HEK293 (cell line): ENCODE measurements around the gene WDR7.

Experiments
- BCL11A ChIP-seq: fragments of 450-650 bp; formaldehyde crosslinking; IDR thresholded peaks from 2 replicates; pipeline ENCODE4 v1.5.1; 2016; ENCODE audit warnings: low read depth, missing biosample characterization, missing genetic modification characterization
- KLF9 ChIP-seq: fragments of 450-650 bp; formaldehyde crosslinking; IDR thresholded peaks from 2 replicates; pipeline ENCODE4 v1.5.1; 2016; ENCODE audit warnings: missing biosample characterization, missing genetic modification characterization, low read depth
- MEIS1 ChIP-seq: sonication (generic); formaldehyde crosslinking; IDR thresholded peaks from 2 replicates; pipeline ENCODE4 v1.8.1; 2022; ENCODE audit warnings: missing genetic modification reagents, mild to moderate bottlenecking, borderline replicate concordance
- SCRT1 ChIP-seq: fragments of 450-650 bp; formaldehyde crosslinking; IDR thresholded peaks from 2 replicates; pipeline ENCODE4 v1.5.1; 2016; ENCODE audit warnings: missing biosample characterization, missing genetic modification characterization, borderline replicate concordance
- SP3 ChIP-seq: fragments of 450-650 bp; formaldehyde crosslinking; IDR thresholded peaks from 2 replicates; pipeline ENCODE4 v1.5.1; 2016; ENCODE audit warnings: missing biosample characterization, missing genetic modification characterization
- TCF7L2 ChIP-seq: IDR thresholded peaks from 2 replicates; pipeline ENCODE4 v1.6.1; 2011; ENCODE audit warnings: low read depth, mild to moderate bottlenecking, inconsistent platforms, low read length, moderate library complexity, borderline replicate concordance
- ZBTB1 ChIP-seq: fragments of 450-650 bp; formaldehyde crosslinking; IDR thresholded peaks from 2 replicates; pipeline ENCODE4 v1.5.1; 2016; ENCODE audit warnings: missing biosample characterization, missing genetic modification characterization
- ZFP69B ChIP-seq: fragments of 450-650 bp; formaldehyde crosslinking; IDR thresholded peaks from 2 replicates; pipeline ENCODE4 v1.5.1; 2016; ENCODE audit warnings: missing biosample characterization, missing genetic modification characterization
- ZNF404 ChIP-seq: fragments of 450-650 bp; formaldehyde crosslinking; IDR thresholded peaks from 2 replicates; pipeline ENCODE4 v1.5.1; 2017; ENCODE audit warnings: missing biosample characterization, missing genetic modification characterization
- ZNF600 ChIP-seq: fragments of 450-650 bp; formaldehyde crosslinking; IDR thresholded peaks from 2 replicates; pipeline ENCODE4 v1.5.1; 2016; ENCODE audit warnings: missing biosample characterization, missing genetic modification characterization
- ZNF76 ChIP-seq: fragments of 450-650 bp; formaldehyde crosslinking; IDR thresholded peaks from 2 replicates; pipeline ENCODE4; 2016; ENCODE audit warnings: low read depth, missing biosample characterization, missing genetic modification characterization, borderline replicate concordance
- TF ChIP-seq, protein P1 (sequence below): fragments of 450-650 bp; formaldehyde crosslinking; IDR thresholded peaks from 2 replicates; pipeline ENCODE4; 2016; ENCODE audit warnings: missing biosample characterization, missing genetic modification characterization
- TF ChIP-seq, protein P2 (sequence below): fragments of 450-650 bp; formaldehyde crosslinking; IDR thresholded peaks from 2 replicates; pipeline ENCODE4 v1.5.1; 2016; ENCODE audit warnings: missing biosample characterization, missing genetic modification characterization
- TF ChIP-seq, protein P3 (sequence below): fragments of 450-650 bp; formaldehyde crosslinking; IDR thresholded peaks from 2 replicates; pipeline ENCODE4 v1.5.1; 2016; ENCODE audit warnings: missing biosample characterization, missing genetic modification characterization, low read depth

DNA sequence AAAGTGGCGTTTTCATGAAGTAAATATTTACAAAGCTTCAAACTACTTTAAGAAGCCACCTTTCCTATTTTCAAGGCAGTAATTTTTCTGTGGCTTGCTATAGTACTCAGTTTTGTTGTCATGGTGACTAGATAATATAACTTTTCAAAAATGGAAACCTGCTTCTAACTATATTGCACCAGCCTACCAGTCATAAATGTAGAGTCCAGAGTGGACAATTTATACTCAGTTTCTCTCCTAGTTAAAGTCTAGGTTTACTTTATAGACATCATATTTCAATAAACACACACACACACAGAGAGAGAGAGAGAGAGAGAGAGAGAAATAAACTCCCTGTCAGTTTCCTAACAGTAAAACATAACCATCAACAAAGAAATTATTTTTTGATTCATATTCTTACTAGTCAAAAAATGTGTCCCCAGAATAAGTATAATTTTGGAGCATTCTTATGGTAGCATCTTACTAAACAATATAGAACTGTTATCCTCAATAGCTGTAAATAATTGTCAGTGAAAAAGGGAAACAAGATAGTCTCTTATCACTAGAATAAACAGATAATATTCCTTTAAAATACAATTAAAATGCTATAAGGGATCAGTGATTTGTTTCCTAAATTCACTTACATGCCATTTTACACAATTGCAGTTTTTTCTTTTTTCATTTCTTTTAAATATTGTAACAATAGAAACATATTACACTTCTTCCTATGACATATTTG lies 332.3 kb downstream of the WDR7 start:
- TF ChIP-seq, protein P1, sequence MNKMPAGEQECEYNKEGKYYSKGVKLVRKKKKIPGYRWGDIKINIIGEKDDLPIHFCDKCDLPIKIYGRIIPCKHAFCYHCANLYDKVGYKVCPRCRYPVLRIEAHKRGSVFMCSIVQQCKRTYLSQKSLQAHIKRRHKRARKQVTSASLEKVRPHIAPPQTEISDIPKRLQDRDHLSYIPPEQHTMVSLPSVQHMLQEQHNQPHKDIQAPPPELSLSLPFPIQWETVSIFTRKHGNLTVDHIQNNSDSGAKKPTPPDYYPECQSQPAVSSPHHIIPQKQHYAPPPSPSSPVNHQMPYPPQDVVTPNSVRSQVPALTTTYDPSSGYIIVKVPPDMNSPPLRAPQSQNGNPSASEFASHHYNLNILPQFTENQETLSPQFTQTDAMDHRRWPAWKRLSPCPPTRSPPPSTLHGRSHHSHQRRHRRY (tag by site-specific recombination), result no peak
- TF ChIP-seq KLF9 (no peak), TCF7L2 (no peak), SP3 (tag by site-specific recombination) (no peak), SCRT1 (tag by site-specific recombination) (no peak), ZBTB1 (tag by site-specific recombination) (no peak), ZFP69B (tag by site-specific recombination) (no peak), ZNF404 (tag by site-specific recombination) (no peak), ZNF76 (tag by site-specific recombination) (no peak), ZNF600 (no peak), MEIS1 (CRISPR knock-in tag) (no peak), BCL11A (no peak)
- TF ChIP-seq, protein P2, sequence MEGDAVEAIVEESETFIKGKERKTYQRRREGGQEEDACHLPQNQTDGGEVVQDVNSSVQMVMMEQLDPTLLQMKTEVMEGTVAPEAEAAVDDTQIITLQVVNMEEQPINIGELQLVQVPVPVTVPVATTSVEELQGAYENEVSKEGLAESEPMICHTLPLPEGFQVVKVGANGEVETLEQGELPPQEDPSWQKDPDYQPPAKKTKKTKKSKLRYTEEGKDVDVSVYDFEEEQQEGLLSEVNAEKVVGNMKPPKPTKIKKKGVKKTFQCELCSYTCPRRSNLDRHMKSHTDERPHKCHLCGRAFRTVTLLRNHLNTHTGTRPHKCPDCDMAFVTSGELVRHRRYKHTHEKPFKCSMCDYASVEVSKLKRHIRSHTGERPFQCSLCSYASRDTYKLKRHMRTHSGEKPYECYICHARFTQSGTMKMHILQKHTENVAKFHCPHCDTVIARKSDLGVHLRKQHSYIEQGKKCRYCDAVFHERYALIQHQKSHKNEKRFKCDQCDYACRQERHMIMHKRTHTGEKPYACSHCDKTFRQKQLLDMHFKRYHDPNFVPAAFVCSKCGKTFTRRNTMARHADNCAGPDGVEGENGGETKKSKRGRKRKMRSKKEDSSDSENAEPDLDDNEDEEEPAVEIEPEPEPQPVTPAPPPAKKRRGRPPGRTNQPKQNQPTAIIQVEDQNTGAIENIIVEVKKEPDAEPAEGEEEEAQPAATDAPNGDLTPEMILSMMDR (tag by site-specific recombination), result no peak
- TF ChIP-seq, protein P3, sequence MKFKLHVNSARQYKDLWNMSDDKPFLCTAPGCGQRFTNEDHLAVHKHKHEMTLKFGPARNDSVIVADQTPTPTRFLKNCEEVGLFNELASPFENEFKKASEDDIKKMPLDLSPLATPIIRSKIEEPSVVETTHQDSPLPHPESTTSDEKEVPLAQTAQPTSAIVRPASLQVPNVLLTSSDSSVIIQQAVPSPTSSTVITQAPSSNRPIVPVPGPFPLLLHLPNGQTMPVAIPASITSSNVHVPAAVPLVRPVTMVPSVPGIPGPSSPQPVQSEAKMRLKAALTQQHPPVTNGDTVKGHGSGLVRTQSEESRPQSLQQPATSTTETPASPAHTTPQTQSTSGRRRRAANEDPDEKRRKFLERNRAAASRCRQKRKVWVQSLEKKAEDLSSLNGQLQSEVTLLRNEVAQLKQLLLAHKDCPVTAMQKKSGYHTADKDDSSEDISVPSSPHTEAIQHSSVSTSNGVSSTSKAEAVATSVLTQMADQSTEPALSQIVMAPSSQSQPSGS (tag by site-specific recombination), result no peak
